Measurements from ENCODE around the gene VPS52.

GRCh38 chr6:33317419-33317668 lies 45.7 kb upstream of the VPS52 start:
- no peak for TF ChIP-seq EZH2phosphoT487 (IDR thresholded peaks at IDR 0.05; ENCODE audit: low read depth)
- no peak for TF ChIP-seq CTCF (IDR thresholded peaks at IDR 0.05; ENCODE audit: low read depth, low read length)

Data from OCI-LY3 (cell line).